Neutrophil (primary cell): ENCODE measurements around the gene CRMP1.
"Not testable (repeated sequence)": the region's sequence is repeated elsewhere in the genome, so short reads cannot be mapped to it uniquely, and the experiment has no call there.

Source experiments
- H3K27ac ChIP-seq: fragments of 200-600 bp; sonication (generic); 2 replicates; pipeline ENCODE4 v1.5.1; 2016; ENCODE audit warnings: mild to moderate bottlenecking, moderate library complexity
- H3K27me3 ChIP-seq: fragments of 200-600 bp; sonication (generic); 2 replicates; pipeline ENCODE4 v1.6.0; 2016; ENCODE audit warnings: mild to moderate bottlenecking
- H3K36me3 ChIP-seq: fragments of 200-600 bp; sonication (generic); 2 replicates; pipeline ENCODE4 v1.5.1; 2017
- H3K4me1 ChIP-seq, 2 experiments: fragments of 200-600 bp in 1 of 2; sonication (generic) in 1 of 2; 1 replicate in 1 of 2; 2 replicates in 1 of 2; pipeline versions ENCODE4 v1.5.1 to v1.6.1; 2013 to 2016; ENCODE audit warnings: low read depth in 1 of 2, low read length in 1 of 2, mild to moderate bottlenecking in 1 of 2, moderate library complexity in 1 of 2; ENCODE audit not compliant: control insufficient read depth in 1 of 2, insufficient read depth in 1 of 2
- H3K4me3 ChIP-seq, 2 experiments: fragments of 200-600 bp in 1 of 2; sonication (generic) in 1 of 2; 1 replicate in 1 of 2; 2 replicates in 1 of 2; pipeline ENCODE4 v1.5.1; 2013 to 2016; ENCODE audit warnings: low read depth in 1 of 2, low read length in 1 of 2, mild to moderate bottlenecking in 1 of 2, moderate library complexity in 1 of 2
- H3K9me3 ChIP-seq: fragments of 200-600 bp; sonication (generic); 2 replicates; pipeline ENCODE4 v1.5.1; 2016
- CTCF ChIP-seq: fragments of 200-600 bp; sonication (generic); IDR thresholded peaks from 2 replicates; pipeline ENCODE4 v1.5.1; 2016; ENCODE audit warnings: antibody characterized with exemption

Gene CRMP1

GRCh38 chr4:5863461-5864113, 29.3 kb downstream of the CRMP1 start:
- no peaks in the 10 kb centered on the region for H3K36me3 ChIP-seq
- no peak overlapping the region for H3K27ac ChIP-seq
- H3K4me3 ChIP-seq = no peak overlapping the region
- H3K4me1 ChIP-seq = no peaks in the 10 kb centered on the region
- no peak for TF ChIP-seq CTCF
- H3K27me3 ChIP-seq = peaks cover 41% of the 10 kb centered on the region
- no peaks in the 10 kb centered on the region for H3K9me3 ChIP-seq

GRCh38 chr4:5858020-5858769, 34.7 kb downstream of the CRMP1 start:
- Histone ChIP-seq H3K4me3 (no peak overlapping the region), H3K4me1 (no peaks in the 10 kb centered on the region), H3K36me3 (no peaks in the 10 kb centered on the region), H3K27ac (no peak overlapping the region), H3K27me3 (peaks cover 3% of the 10 kb centered on the region), H3K9me3 (no peaks in the 10 kb centered on the region)
- TF ChIP-seq CTCF = no peak

GRCh38 chr4:5857199-5857598, 35.7 kb downstream of the CRMP1 start:
- Histone ChIP-seq H3K27ac (no peak overlapping the region), H3K9me3 (no peaks in the 10 kb centered on the region), H3K27me3 (no peaks in the 10 kb centered on the region), H3K36me3 (no peaks in the 10 kb centered on the region), H3K4me1 (no peaks in the 10 kb centered on the region), H3K4me3 (no peak overlapping the region)
- no peak for TF ChIP-seq CTCF

GRCh38 chr4:5856362-5856761, 36.5 kb downstream of the CRMP1 start:
- H3K4me1 ChIP-seq, H3K4me3 ChIP-seq, H3K36me3 ChIP-seq, H3K27me3 ChIP-seq, H3K9me3 ChIP-seq, H3K27ac ChIP-seq: not testable (repeated sequence)

GRCh38 chr4:5854929-5855328, 38.0 kb downstream of the CRMP1 start:
- no peaks in the 10 kb centered on the region for H3K9me3 ChIP-seq
- no peaks in the 10 kb centered on the region for H3K36me3 ChIP-seq
- no peaks in the 10 kb centered on the region for H3K27me3 ChIP-seq
- H3K27ac ChIP-seq = no peak overlapping the region
- no peak for TF ChIP-seq CTCF
- no peaks in the 10 kb centered on the region for H3K4me1 ChIP-seq
- no peak overlapping the region for H3K4me3 ChIP-seq

- no peaks in the 10 kb centered on the region for H3K4me1 ChIP-seq
- no peak overlapping the region for H3K4me3 ChIP-seq
- H3K9me3 ChIP-seq = no peaks in the 10 kb centered on the region
- no peaks in the 10 kb centered on the region for H3K36me3 ChIP-seq
- no peaks in the 10 kb centered on the region for H3K27me3 ChIP-seq
- TF ChIP-seq CTCF = no peak
- no peak overlapping the region for H3K27ac ChIP-seq
Measured at GRCh38 chr4:5852523-5853202, 40.2 kb downstream of the CRMP1 start.
